ENCODE results near the gene SMARCD1. TPM values are rescaled to one million over a fixed set of nuclear protein-coding genes. Genes with fewer than 3 reads are reported as not detected.

SMARCD1 gene
- total RNA-seq, 1 experiment from 2014 or later, result 152 TPM

DNA sequence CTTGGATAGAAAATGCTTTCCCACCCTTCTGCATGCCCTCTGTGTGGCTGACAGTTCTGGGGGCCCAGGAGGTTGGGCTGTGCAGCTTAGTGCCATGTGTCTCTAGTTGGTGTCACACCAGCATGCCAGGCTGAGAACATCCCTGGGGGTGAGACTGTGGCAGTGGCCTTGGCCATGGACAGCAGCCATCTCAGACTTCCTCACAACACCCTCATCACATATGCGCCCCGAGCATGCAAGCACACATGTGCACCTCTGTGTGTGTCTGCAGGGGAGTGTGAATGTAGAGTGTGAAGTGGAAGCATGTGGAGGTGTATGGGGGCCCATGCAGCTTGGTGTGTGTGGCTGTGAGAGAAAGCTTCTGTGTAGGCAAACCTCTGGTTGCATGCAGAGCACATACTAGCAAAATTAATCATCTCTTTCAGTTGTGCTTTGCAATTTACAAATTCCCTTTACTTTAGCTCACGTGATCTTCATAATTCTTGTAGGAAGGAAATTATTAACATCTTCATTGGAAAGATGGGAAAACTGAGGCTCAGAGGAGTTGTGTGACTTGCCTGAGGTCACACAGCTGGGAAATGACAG lies 19.3 kb upstream of the SMARCD1 start:
- WGBS (ENCODE audit: extremely low coverage, insufficient read length, low lambda C conversion rate), result no CpG with 5 or more reads among the region's 3 CpGs
- H4K5ac ChIP-seq (ENCODE audit: insufficient read length, low read depth, low read length), result no peak overlapping the region
- H2BK5ac ChIP-seq (ENCODE audit: insufficient read length, low read length), result no peak overlapping the region
- TF ChIP-seq, protein P1, sequence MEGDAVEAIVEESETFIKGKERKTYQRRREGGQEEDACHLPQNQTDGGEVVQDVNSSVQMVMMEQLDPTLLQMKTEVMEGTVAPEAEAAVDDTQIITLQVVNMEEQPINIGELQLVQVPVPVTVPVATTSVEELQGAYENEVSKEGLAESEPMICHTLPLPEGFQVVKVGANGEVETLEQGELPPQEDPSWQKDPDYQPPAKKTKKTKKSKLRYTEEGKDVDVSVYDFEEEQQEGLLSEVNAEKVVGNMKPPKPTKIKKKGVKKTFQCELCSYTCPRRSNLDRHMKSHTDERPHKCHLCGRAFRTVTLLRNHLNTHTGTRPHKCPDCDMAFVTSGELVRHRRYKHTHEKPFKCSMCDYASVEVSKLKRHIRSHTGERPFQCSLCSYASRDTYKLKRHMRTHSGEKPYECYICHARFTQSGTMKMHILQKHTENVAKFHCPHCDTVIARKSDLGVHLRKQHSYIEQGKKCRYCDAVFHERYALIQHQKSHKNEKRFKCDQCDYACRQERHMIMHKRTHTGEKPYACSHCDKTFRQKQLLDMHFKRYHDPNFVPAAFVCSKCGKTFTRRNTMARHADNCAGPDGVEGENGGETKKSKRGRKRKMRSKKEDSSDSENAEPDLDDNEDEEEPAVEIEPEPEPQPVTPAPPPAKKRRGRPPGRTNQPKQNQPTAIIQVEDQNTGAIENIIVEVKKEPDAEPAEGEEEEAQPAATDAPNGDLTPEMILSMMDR (conservative IDR thresholded peaks at IDR 0.05), result no peak
- H2BK120ac ChIP-seq (ENCODE audit: low read depth, low read length, poor library complexity, severe bottlenecking), result no peak overlapping the region
- no peak overlapping the region for H3T11ph ChIP-seq (ENCODE audit: low read length)
- H3K9me3 ChIP-seq (ENCODE audit: control insufficient read depth, low read depth, low read length), result no peaks in the 10 kb centered on the region
- H3K27ac ChIP-seq (ENCODE audit: insufficient read length, low read depth, low read length), result no peak overlapping the region
- H3K4me2 ChIP-seq (ENCODE audit: insufficient read depth, insufficient read length, low read length), result no peak overlapping the region
- Mint-ChIP-seq H3K36me3 (ENCODE audit: insufficient read depth in 1 of 3, low read depth in 3 of 3) (no peaks in the 10 kb centered on the region), H3K27me3 (ENCODE audit: low read depth) (peaks cover 36% of the 10 kb centered on the region), H3K4me1 (peaks cover 7 to 11% of the 10 kb centered on the region in 2 experiments), H3K9me3 (no peaks in the 10 kb centered on the region), H3K4me3 (no peak overlapping the region), H3K27ac (no peak overlapping the region)
- no peak overlapping the region for H2BK15ac ChIP-seq (ENCODE audit: low read depth, low read length)
- no peaks in the 10 kb centered on the region; the same call in 1 of the 2 replicates for H3K4me1 ChIP-seq (ENCODE audit: insufficient read depth, low read length)
- peak overlapping the region; percentile 21 for H3K18ac ChIP-seq (ENCODE audit: insufficient read length, low read depth, low read length)
- no peaks in the 10 kb centered on the region for H3K23me2 ChIP-seq (ENCODE audit: insufficient read length, low read depth, low read length, poor library complexity, severe bottlenecking)
- no peak overlapping the region for H4K91ac ChIP-seq (ENCODE audit: insufficient read length, low read depth, low read length)
- H3K23ac ChIP-seq (ENCODE audit: insufficient read length, low read depth, low read length), result no peak overlapping the region
- no peaks in the 10 kb centered on the region for H4K20me1 ChIP-seq (ENCODE audit: control insufficient read depth, insufficient read depth, insufficient read length)
- H3K14ac ChIP-seq (ENCODE audit: insufficient read depth, low read length), result peak overlapping the region; percentile 40; the same call in 1 of the 2 replicates
- DNase-seq, result no peak
- no peaks in the 10 kb centered on the region for H3K79me2 ChIP-seq (ENCODE audit: insufficient read depth, low read length)
- no peaks in the 10 kb centered on the region for H3K79me1 ChIP-seq (ENCODE audit: insufficient read depth, low read depth, low read length, poor library complexity, severe bottlenecking)
- H2BK20ac ChIP-seq (ENCODE audit: low read depth, low read length, poor library complexity, severe bottlenecking), result no peak overlapping the region
- H3K56ac ChIP-seq (ENCODE audit: insufficient read length, low read depth, low read length), result no peak overlapping the region
- H3K4ac ChIP-seq (ENCODE audit: low read depth, low read length), result no peak overlapping the region
- H2AFZ ChIP-seq (ENCODE audit: low read length), result no peak overlapping the region
- peak overlapping the region; percentile 4 for H4K8ac ChIP-seq (replicated peaks; ENCODE audit: insufficient read length, low read depth, low read length)
- no peak overlapping the region for H3K9ac ChIP-seq (ENCODE audit: extremely low read depth, insufficient read length, low read length)
- H2AK5ac ChIP-seq (ENCODE audit: insufficient read length, low read length), result no peak overlapping the region
- H3K27me3 ChIP-seq (ENCODE audit: insufficient read depth, low read length), result no peaks in the 10 kb centered on the region; the same call in 1 of the 2 replicates
- peak overlapping the region; percentile 8 for H2BK12ac ChIP-seq (ENCODE audit: insufficient read length, low read depth, low read length)

Data from H9 (cell line).